ENCODE measurements around the gene NEURL1B.
"Not testable (repeated sequence)": the region's sequence is repeated elsewhere in the genome, so short reads cannot be mapped to it uniquely, and the experiment has no call there.

Gene NEURL1B

GRCh38 chr5:172647352-172648012 lies 6.4 kb downstream of the NEURL1B start:
- no peaks in the 10 kb centered on the region for H3K27me3 ChIP-seq (ENCODE audit: control insufficient read depth in 5 of 5, insufficient read depth in 4 of 5, low read length in 5 of 5)
- H3K9me3 ChIP-seq (ENCODE audit: control insufficient read depth in 5 of 5, low read length in 5 of 5), result no peaks in the 10 kb centered on the region
- no peak overlapping the region for H3K4me3 ChIP-seq (ENCODE audit: low read depth in 1 of 5, low read length in 5 of 5)
- no peak overlapping the region for H3K9ac ChIP-seq (ENCODE audit: low read length in 5 of 5)
- peak overlapping the region; percentile 6 for H3K27ac ChIP-seq (ENCODE audit: low read depth, low read length)
- H3K4me1 ChIP-seq (ENCODE audit: control insufficient read depth in 5 of 5, insufficient read depth in 5 of 5, low read length in 5 of 5), result peaks cover 0 to 78% (median 11%) of the 10 kb centered on the region in 5 donors
- peaks cover 0 to 8% (median 0%) of the 10 kb centered on the region in 5 donors for H3K36me3 ChIP-seq (ENCODE audit: control insufficient read depth in 5 of 5, insufficient read depth in 5 of 5, low read length in 5 of 5)

DNA sequence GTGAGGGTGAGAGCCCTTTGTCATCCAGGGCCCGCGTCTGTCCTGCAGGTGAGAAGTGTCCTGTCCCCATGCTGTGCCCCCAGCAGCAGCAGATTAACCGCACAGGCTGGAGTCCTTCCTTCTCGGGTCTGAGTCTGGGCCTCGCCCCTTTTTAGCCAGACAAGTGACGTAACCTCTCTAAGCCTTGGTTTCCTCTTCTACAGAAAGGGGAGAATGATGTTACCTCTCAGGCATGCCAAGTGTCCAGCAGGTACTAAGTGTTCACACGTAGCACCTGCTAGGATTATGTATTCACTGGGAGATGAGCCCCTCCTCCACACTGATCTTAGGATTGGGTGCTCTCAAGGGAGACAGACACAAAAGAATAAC lies 6.9 kb downstream of the NEURL1B start:
- no peak overlapping the region for H3K9ac ChIP-seq (ENCODE audit: low read length in 5 of 5)

GRCh38 chr5:172648755-172649154 lies 7.7 kb downstream of the NEURL1B start:
- H3K4me3 ChIP-seq (ENCODE audit: low read depth in 1 of 5, low read length in 5 of 5), result no peak overlapping the region
- H3K9me3 ChIP-seq (ENCODE audit: control insufficient read depth in 5 of 5, low read length in 5 of 5), result no peaks in the 10 kb centered on the region
- peaks cover 0 to 8% (median 0%) of the 10 kb centered on the region in 5 donors for H3K36me3 ChIP-seq (ENCODE audit: control insufficient read depth in 5 of 5, insufficient read depth in 5 of 5, low read length in 5 of 5)
- H3K4me1 ChIP-seq (ENCODE audit: control insufficient read depth in 5 of 5, insufficient read depth in 5 of 5, low read length in 5 of 5), result peaks cover 0 to 65% (median 11%) of the 10 kb centered on the region in 5 donors
- no peaks in the 10 kb centered on the region for H3K27me3 ChIP-seq (ENCODE audit: control insufficient read depth in 5 of 5, insufficient read depth in 4 of 5, low read length in 5 of 5)
- H3K9ac ChIP-seq (ENCODE audit: low read length in 5 of 5), result no peak overlapping the region
- H3K27ac ChIP-seq (ENCODE audit: low read depth, low read length), result no peak overlapping the region

More for the DNA sequence above, 6.9 kb downstream of the NEURL1B start:
- H3K36me3 ChIP-seq (ENCODE audit: control insufficient read depth in 5 of 5, insufficient read depth in 5 of 5, low read length in 5 of 5), result peaks cover 0 to 8% (median 0%) of the 10 kb centered on the region in 5 donors
- no peaks in the 10 kb centered on the region for H3K9me3 ChIP-seq (ENCODE audit: control insufficient read depth in 5 of 5, low read length in 5 of 5)
- peaks cover 0 to 73% (median 11%) of the 10 kb centered on the region in 5 donors for H3K4me1 ChIP-seq (ENCODE audit: control insufficient read depth in 5 of 5, insufficient read depth in 5 of 5, low read length in 5 of 5)
- H3K27ac ChIP-seq (ENCODE audit: low read depth, low read length), result peak overlapping the region; percentile 6
- H3K4me3 ChIP-seq (ENCODE audit: low read depth in 1 of 5, low read length in 5 of 5), result no peak overlapping the region
- no peaks in the 10 kb centered on the region for H3K27me3 ChIP-seq (ENCODE audit: control insufficient read depth in 5 of 5, insufficient read depth in 4 of 5, low read length in 5 of 5)

DNA sequence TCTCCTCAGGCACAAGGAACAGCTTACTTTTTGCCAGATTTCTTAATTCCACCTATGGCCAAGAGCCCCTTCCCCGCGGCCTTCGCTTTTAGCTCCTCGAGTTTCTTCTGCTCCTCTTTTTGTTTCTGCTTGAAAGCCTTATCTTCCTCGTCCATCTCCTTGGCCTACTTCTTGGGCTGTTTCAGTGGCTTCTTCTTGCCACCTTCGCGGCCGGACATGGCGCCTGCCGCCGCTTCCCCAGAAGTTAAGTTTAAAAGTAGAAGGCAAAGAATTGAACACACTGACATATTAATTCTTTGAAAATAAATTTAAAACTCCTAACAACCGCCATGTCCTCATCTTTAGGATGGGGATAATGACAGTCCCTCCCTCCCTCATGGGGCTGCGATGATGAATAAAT lies 15.4 kb downstream of the NEURL1B start:
- peaks cover 0 to 45% (median 22%) of the 10 kb centered on the region in 5 donors for H3K4me1 ChIP-seq (ENCODE audit: control insufficient read depth in 5 of 5, insufficient read depth in 5 of 5, low read length in 5 of 5)
- H3K27ac ChIP-seq (ENCODE audit: low read depth, low read length), result not testable (repeated sequence)

DNA sequence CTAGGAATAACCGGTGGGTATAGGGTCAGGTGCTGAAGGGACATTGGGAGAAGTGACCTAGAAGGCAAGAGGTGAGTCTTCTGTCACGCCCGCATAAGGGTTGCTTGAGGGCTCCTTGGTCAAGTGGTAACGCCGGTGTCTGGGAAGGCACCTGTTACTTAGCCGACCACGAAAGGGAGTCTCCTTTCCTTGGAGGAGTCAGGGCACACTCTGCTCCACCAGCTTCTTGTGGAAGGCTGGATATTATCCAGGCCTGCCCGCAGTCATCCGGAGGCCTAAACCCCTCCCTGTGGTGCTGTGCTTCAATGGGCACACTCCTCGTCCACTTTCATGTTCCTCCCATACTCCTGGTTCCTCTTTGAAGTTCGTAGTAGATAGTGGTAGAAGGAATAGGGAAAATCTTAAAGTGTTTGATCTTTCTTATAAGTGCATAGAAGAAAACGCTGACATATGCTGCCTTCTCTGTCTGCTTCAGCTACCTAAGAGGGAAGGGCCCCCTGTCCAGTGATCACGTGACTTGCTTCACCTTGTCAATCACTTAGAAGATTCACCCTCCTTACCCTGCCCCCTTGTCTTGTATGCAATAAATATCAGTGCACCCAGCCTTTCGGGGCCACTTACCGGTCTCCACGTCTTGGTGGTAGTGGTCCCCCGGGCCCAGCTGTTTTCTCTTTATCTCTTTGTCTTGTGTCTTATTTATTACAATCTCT lies 16.6 kb downstream of the NEURL1B start:
- not testable (repeated sequence) for H3K4me3 ChIP-seq (ENCODE audit: low read depth in 1 of 5, low read length in 5 of 5); H3K36me3 ChIP-seq (ENCODE audit: control insufficient read depth in 5 of 5, insufficient read depth in 5 of 5, low read length in 5 of 5); H3K27me3 ChIP-seq (ENCODE audit: control insufficient read depth in 5 of 5, insufficient read depth in 4 of 5, low read length in 5 of 5); H3K9ac ChIP-seq (ENCODE audit: low read length in 5 of 5); H3K27ac ChIP-seq (ENCODE audit: low read depth, low read length)
- peaks cover 0 to 55% (median 22%) of the 10 kb centered on the region in 5 donors for H3K4me1 ChIP-seq (ENCODE audit: control insufficient read depth in 5 of 5, insufficient read depth in 5 of 5, low read length in 5 of 5)
- H3K9me3 ChIP-seq (ENCODE audit: control insufficient read depth in 5 of 5, low read length in 5 of 5), result peaks cover 0 to 22% (median 19%) of the 10 kb centered on the region in 5 donors

More for the DNA sequence above, 15.4 kb downstream of the NEURL1B start:
- not testable (repeated sequence) for H3K9ac ChIP-seq (ENCODE audit: low read length in 5 of 5); H3K36me3 ChIP-seq (ENCODE audit: control insufficient read depth in 5 of 5, insufficient read depth in 5 of 5, low read length in 5 of 5); H3K4me3 ChIP-seq (ENCODE audit: low read depth in 1 of 5, low read length in 5 of 5); H3K27me3 ChIP-seq (ENCODE audit: control insufficient read depth in 5 of 5, insufficient read depth in 4 of 5, low read length in 5 of 5)
- peaks cover 0 to 22% (median 19%) of the 10 kb centered on the region in 5 donors for H3K9me3 ChIP-seq (ENCODE audit: control insufficient read depth in 5 of 5, low read length in 5 of 5)

DNA sequence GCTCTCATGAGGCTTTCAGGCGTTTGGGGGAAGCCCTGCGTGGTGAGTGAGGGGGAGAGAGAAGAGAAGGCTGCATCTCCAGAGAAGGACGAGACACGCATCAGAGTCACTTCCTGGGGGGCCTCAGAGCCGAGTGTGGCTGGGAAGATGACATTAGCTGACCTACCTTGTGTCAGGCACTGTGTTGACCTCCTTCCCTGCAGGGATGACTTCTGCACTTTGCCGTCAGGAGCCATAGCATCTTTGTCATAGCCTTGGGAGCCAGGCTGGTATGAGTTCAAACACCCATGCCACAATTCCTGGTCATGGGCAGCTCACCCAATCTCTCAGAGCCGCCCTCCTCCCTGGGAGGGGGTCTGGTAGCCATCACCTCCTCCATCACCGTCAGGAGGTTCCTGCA lies 17.3 kb downstream of the NEURL1B start:
- peaks cover 0 to 22% (median 19%) of the 10 kb centered on the region in 5 donors for H3K9me3 ChIP-seq (ENCODE audit: control insufficient read depth in 5 of 5, low read length in 5 of 5)
- no peak overlapping the region for H3K27ac ChIP-seq (ENCODE audit: low read depth, low read length)
- H3K9ac ChIP-seq (ENCODE audit: low read length in 5 of 5), result no peak overlapping the region
- peak overlapping the region in 1 of 5 donors; percentile 4 for H3K4me3 ChIP-seq (ENCODE audit: low read depth in 1 of 5, low read length in 5 of 5)
- peaks cover 0 to 56% (median 22%) of the 10 kb centered on the region in 5 donors for H3K4me1 ChIP-seq (ENCODE audit: control insufficient read depth in 5 of 5, insufficient read depth in 5 of 5, low read length in 5 of 5)
- peaks cover 0 to 4% (median 0%) of the 10 kb centered on the region in 5 donors for H3K36me3 ChIP-seq (ENCODE audit: control insufficient read depth in 5 of 5, insufficient read depth in 5 of 5, low read length in 5 of 5)
- peaks cover 0 to 9% (median 3%) of the 10 kb centered on the region in 5 donors for H3K27me3 ChIP-seq (ENCODE audit: control insufficient read depth in 5 of 5, insufficient read depth in 4 of 5, low read length in 5 of 5)

- H3K4me1 ChIP-seq (ENCODE audit: control insufficient read depth in 5 of 5, insufficient read depth in 5 of 5, low read length in 5 of 5), result peaks cover 0 to 61% (median 22%) of the 10 kb centered on the region in 5 donors
Observed at GRCh38 chr5:172658961-172659501, 18.0 kb downstream of the NEURL1B start.

GRCh38 chr5:172659570-172659908 lies 18.5 kb downstream of the NEURL1B start:
- no peak overlapping the region for H3K9ac ChIP-seq (ENCODE audit: low read length in 5 of 5)
- peaks cover 0 to 64% (median 22%) of the 10 kb centered on the region in 5 donors for H3K4me1 ChIP-seq (ENCODE audit: control insufficient read depth in 5 of 5, insufficient read depth in 5 of 5, low read length in 5 of 5)
- peak overlapping the region; percentile 23 for H3K27ac ChIP-seq (ENCODE audit: low read depth, low read length)
- peaks cover 0 to 4% (median 0%) of the 10 kb centered on the region in 5 donors for H3K36me3 ChIP-seq (ENCODE audit: control insufficient read depth in 5 of 5, insufficient read depth in 5 of 5, low read length in 5 of 5)
- H3K9me3 ChIP-seq (ENCODE audit: control insufficient read depth in 5 of 5, low read length in 5 of 5), result peaks cover 0 to 22% (median 19%) of the 10 kb centered on the region in 5 donors
- H3K4me3 ChIP-seq (ENCODE audit: low read depth in 1 of 5, low read length in 5 of 5), result no peak overlapping the region
- H3K27me3 ChIP-seq (ENCODE audit: control insufficient read depth in 5 of 5, insufficient read depth in 4 of 5, low read length in 5 of 5), result peaks cover 0 to 9% (median 3%) of the 10 kb centered on the region in 5 donors

More at GRCh38 chr5:172658961-172659501, 18.0 kb downstream of the NEURL1B start:
- no peak overlapping the region for H3K27ac ChIP-seq (ENCODE audit: low read depth, low read length)
- H3K9ac ChIP-seq (ENCODE audit: low read length in 5 of 5), result no peak overlapping the region
- H3K4me3 ChIP-seq (ENCODE audit: low read depth in 1 of 5, low read length in 5 of 5), result no peak overlapping the region
- H3K36me3 ChIP-seq (ENCODE audit: control insufficient read depth in 5 of 5, insufficient read depth in 5 of 5, low read length in 5 of 5), result peaks cover 0 to 4% (median 0%) of the 10 kb centered on the region in 5 donors
- peaks cover 0 to 9% (median 3%) of the 10 kb centered on the region in 5 donors for H3K27me3 ChIP-seq (ENCODE audit: control insufficient read depth in 5 of 5, insufficient read depth in 4 of 5, low read length in 5 of 5)
- H3K9me3 ChIP-seq (ENCODE audit: control insufficient read depth in 5 of 5, low read length in 5 of 5), result peaks cover 0 to 22% (median 19%) of the 10 kb centered on the region in 5 donors

DNA sequence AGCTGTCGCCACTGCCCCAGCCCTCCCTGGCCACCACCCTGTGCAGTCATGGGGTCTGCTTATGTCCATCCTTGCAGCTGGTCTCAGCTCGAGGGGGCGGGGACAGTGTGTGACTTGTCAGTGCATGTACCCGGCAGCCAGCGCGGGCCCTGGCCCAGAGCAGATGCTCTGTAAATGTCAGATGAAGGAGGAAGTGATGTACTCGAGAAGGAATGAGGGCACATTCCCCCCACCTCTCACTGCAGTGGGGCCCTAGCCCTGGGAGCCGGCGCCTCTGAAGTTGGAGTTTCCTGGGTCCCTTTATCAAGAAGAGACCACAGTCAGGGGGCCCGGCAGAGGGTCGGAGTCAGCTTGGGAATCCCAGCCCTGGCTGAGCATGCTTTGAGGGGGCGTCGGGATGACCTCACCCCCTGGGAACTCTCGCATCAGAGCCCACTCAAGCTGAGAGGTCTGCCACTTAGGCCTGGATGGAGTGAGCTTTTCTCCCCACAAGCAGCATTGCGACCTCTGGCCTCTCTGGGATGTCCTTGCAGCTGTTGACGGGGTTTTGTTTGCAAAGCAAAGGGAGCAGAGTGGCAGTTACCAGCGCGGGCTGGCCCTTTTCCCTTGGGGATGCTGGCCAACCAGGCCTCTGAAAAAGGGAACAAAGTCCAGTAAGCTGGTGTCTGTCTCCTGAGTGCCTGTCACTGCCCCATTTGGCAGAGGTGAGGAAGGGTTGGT lies 19.0 kb downstream of the NEURL1B start:
- no peak overlapping the region for H3K4me3 ChIP-seq (ENCODE audit: low read depth in 1 of 5, low read length in 5 of 5)
- peak overlapping the region; percentile 23 for H3K27ac ChIP-seq (ENCODE audit: low read depth, low read length)
- peaks cover 0 to 20% (median 16%) of the 10 kb centered on the region in 5 donors for H3K9me3 ChIP-seq (ENCODE audit: control insufficient read depth in 5 of 5, low read length in 5 of 5)
- H3K9ac ChIP-seq (ENCODE audit: low read length in 5 of 5), result no peak overlapping the region
- H3K36me3 ChIP-seq (ENCODE audit: control insufficient read depth in 5 of 5, insufficient read depth in 5 of 5, low read length in 5 of 5), result peaks cover 0 to 4% (median 0%) of the 10 kb centered on the region in 5 donors
- peaks cover 0 to 68% (median 23%) of the 10 kb centered on the region in 5 donors for H3K4me1 ChIP-seq (ENCODE audit: control insufficient read depth in 5 of 5, insufficient read depth in 5 of 5, low read length in 5 of 5)
- H3K27me3 ChIP-seq (ENCODE audit: control insufficient read depth in 5 of 5, insufficient read depth in 4 of 5, low read length in 5 of 5), result peaks cover 0 to 9% (median 3%) of the 10 kb centered on the region in 5 donors
